DND-41 (cell line): ENCODE measurements around the gene KCNMA1.

Experiments used
- ATAC-seq: fragments of 200-7000 bp; cut with Tn5 transposase; 3 replicates; pipeline ENCODE4 v1.9.1; 2021; ENCODE audit warnings: low read depth; ENCODE audit not compliant: insufficient read depth
- DNase-seq: peaks from one replicate; pipeline ENCODE4 v3.0.0-alpha.2; 2020
- H2AFZ ChIP-seq: 2 replicates; pipeline ENCODE4 v1.6.0; 2012; ENCODE audit warnings: low read depth, low read length
- H3K27ac ChIP-seq: 2 replicates; pipeline ENCODE4 v1.5.1; 2012; ENCODE audit warnings: low read length, inconsistent platforms
- H3K27me3 ChIP-seq: fragments of 200-600 bp; sonication (generic); 2 replicates; pipeline ENCODE4 v1.6.0; 2012; ENCODE audit warnings: low read length, mild to moderate bottlenecking, inconsistent platforms; ENCODE audit not compliant: insufficient read depth, poor library complexity
- H3K36me3 ChIP-seq: 2 replicates; pipeline ENCODE4 v1.5.1; 2012; ENCODE audit warnings: low read length, inconsistent platforms; ENCODE audit not compliant: insufficient read depth
- H3K4me1 ChIP-seq: 2 replicates; pipeline ENCODE4 v1.5.1; 2012; ENCODE audit warnings: mild to moderate bottlenecking, low read length; ENCODE audit not compliant: insufficient read depth
- H3K4me2 ChIP-seq: 2 replicates; pipeline ENCODE4 v1.6.0; 2012; ENCODE audit warnings: mild to moderate bottlenecking, moderate library complexity, low read length, inconsistent platforms; ENCODE audit not compliant: insufficient read depth
- H3K4me3 ChIP-seq, 2 experiments: fragments of 200-600 bp in 1 of 2; shearing (Covaris generic) in 1 of 2; 2 replicates each; pipeline ENCODE4 v1.5.1; 2012 to 2016; ENCODE audit warnings: inconsistent platforms in 2 of 2, low read length in 2 of 2, mild to moderate bottlenecking in 2 of 2, low read depth in 1 of 2, moderate library complexity in 1 of 2
- H3K79me2 ChIP-seq: 2 replicates; pipeline ENCODE4 v1.6.0; 2012; ENCODE audit warnings: low read length, inconsistent platforms; ENCODE audit not compliant: insufficient read depth
- H3K9ac ChIP-seq: 2 replicates; pipeline ENCODE4 v1.6.0; 2012; ENCODE audit warnings: low read depth, mild to moderate bottlenecking, inconsistent platforms, low read length, moderate library complexity
- H3K9me3 ChIP-seq: 2 replicates; pipeline ENCODE4 v1.5.1; 2012; ENCODE audit warnings: low read length, moderate library complexity, mild to moderate bottlenecking, inconsistent platforms; ENCODE audit not compliant: insufficient read depth, severe bottlenecking
- H4K20me1 ChIP-seq: 2 replicates; pipeline ENCODE4 v1.6.0; 2012; ENCODE audit warnings: low read length; ENCODE audit not compliant: insufficient read depth
- CTCF ChIP-seq: IDR thresholded peaks from 2 replicates; pipeline ENCODE4 v1.5.1; 2012; ENCODE audit warnings: borderline replicate concordance, low read length, moderate library complexity, mild to moderate bottlenecking; ENCODE audit not compliant: poor library complexity, severe bottlenecking; ENCODE audit errors: extremely low read depth
- EZH2 ChIP-seq: IDR thresholded peaks from 3 replicates; pipeline ENCODE4 v1.6.1; 2012; ENCODE audit warnings: borderline replicate concordance, low read depth, mild to moderate bottlenecking, moderate library complexity, low read length, inconsistent platforms; ENCODE audit not compliant: severe bottlenecking

KCNMA1 gene

GRCh38 chr10:77173615-77174461 is 463.8 kb downstream of the KCNMA1 start:
- no peak overlapping the region for H2AFZ ChIP-seq
- no peaks in the 10 kb centered on the region for H3K36me3 ChIP-seq
- H3K27ac ChIP-seq = no peak overlapping the region
- H3K4me3 ChIP-seq = no peak overlapping the region
- H3K4me1 ChIP-seq = peaks cover 11% of the 10 kb centered on the region
- no peak overlapping the region for H3K9ac ChIP-seq
- no peaks in the 10 kb centered on the region for H3K79me2 ChIP-seq
- ATAC-seq = peak; percentile 81
- peak; percentile 94 for TF ChIP-seq CTCF
- no peak for TF ChIP-seq EZH2
- H3K4me2 ChIP-seq = no peak overlapping the region
- DNase-seq = peak; percentile 74
- no peaks in the 10 kb centered on the region for H3K27me3 ChIP-seq
- H3K9me3 ChIP-seq = no peaks in the 10 kb centered on the region
- H4K20me1 ChIP-seq = no peaks in the 10 kb centered on the region

- H3K79me2 ChIP-seq = no peaks in the 10 kb centered on the region
- H3K4me3 ChIP-seq = no peak overlapping the region
- H2AFZ ChIP-seq = no peak overlapping the region
- peaks cover 9% of the 10 kb centered on the region for H3K27me3 ChIP-seq
- no peaks in the 10 kb centered on the region for H4K20me1 ChIP-seq
- peaks cover 11% of the 10 kb centered on the region for H3K4me1 ChIP-seq
- H3K36me3 ChIP-seq = no peaks in the 10 kb centered on the region
- no peak overlapping the region for H3K27ac ChIP-seq
- TF ChIP-seq EZH2 (no peak), CTCF (no peak)
- no peaks in the 10 kb centered on the region for H3K9me3 ChIP-seq
- no peak overlapping the region for H3K9ac ChIP-seq
- DNase-seq = no peak
- no peak overlapping the region for H3K4me2 ChIP-seq
- no peak for ATAC-seq
Observed at GRCh38 chr10:77172086-77172485, 465.5 kb downstream of the KCNMA1 start.

- no peak for TF ChIP-seq CTCF
- no peak for TF ChIP-seq EZH2
- ATAC-seq = no peak
- H3K9ac ChIP-seq = no peak overlapping the region
Observed at GRCh38 chr10:77168861-77169260, 468.7 kb downstream of the KCNMA1 start.

More at GRCh38 chr10:77168861-77169260, 468.7 kb downstream of the KCNMA1 start:
- H4K20me1 ChIP-seq = no peaks in the 10 kb centered on the region
- H3K4me3 ChIP-seq = no peak overlapping the region
- DNase-seq = no peak
- no peak overlapping the region for H3K4me2 ChIP-seq
- H3K9me3 ChIP-seq = no peaks in the 10 kb centered on the region
- H3K79me2 ChIP-seq = no peaks in the 10 kb centered on the region
- no peak overlapping the region for H2AFZ ChIP-seq
- peaks cover 13% of the 10 kb centered on the region for H3K27me3 ChIP-seq
- H3K4me1 ChIP-seq = no peaks in the 10 kb centered on the region
- no peaks in the 10 kb centered on the region for H3K36me3 ChIP-seq
- no peak overlapping the region for H3K27ac ChIP-seq
